ENCODE measurements around the gene AMZ2.

DNA sequence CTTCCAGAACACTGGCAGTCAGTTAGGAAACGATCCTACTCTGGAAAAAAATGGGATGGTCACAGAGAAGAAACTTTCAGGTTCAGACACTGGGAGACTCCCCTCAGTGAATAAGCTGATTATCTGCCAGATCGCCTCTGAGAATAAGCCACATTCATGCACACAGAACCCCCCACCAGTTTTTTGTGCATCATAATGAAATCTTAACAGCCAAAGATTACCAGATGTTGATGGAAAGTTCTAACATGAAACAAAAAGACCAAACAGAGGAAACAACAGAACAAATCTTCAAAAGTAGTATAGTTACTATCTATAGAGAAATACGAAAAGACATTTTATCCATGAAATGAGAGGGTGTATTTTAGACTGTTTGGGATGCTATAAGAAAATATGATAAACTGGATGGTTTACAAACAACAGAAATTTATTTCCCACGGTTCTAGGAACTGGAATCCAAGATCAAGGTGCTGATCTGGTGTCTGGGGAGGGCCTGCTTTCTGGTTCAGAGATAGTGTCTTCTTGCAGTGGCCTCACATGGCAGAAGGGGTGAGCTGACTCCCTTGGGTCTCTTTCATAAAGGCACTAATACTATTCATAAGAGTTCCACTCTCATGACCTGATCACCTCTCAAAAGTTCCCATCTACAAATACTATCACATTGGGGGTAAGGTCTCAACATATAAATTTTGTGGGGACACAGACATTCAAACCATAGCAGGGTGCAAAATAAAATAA lies 8.0 kb upstream of the AMZ2 start:
- TF ChIP-seq CTCF (IDR thresholded peaks at IDR 0.05), result no peak
- TF ChIP-seq POLR2A (IDR thresholded peaks at IDR 0.05), result no peak

All from uterus (tissue), 2 donors.